Thoracic aorta (tissue), 2 donors: ENCODE results near the gene SH3PXD2A. TPM values are rescaled to one million over a fixed set of nuclear protein-coding genes. Genes with fewer than 3 reads are reported as not detected.
A peak's percentile ranks its signal among the peaks of the same experiment; 100 is the strongest.
"Not testable (repeated sequence)": the region's sequence is repeated elsewhere in the genome, so short reads cannot be mapped to it uniquely, and the experiment has no call there.

Experiments used
- ATAC-seq: fragments of 150-250 bp; one replicate; pipeline ENCODE4 v1.8.0; 2017; ENCODE audit warnings: low read depth; ENCODE audit not compliant: insufficient number of reproducible peaks, low FRiP score
- DNase-seq: peaks from one replicate; pipeline ENCODE4 v3.0.0-alpha.2; 2020; ENCODE audit warnings: low spot score
- H3K27ac ChIP-seq, 2 donors: fragments of 200-600 bp; sonication (generic); 1 replicate in 1 of 2; 2 replicates in 1 of 2; pipeline ENCODE4 v1.5.1; 2016; ENCODE audit warnings: mild to moderate bottlenecking in 2 of 2, moderate library complexity in 2 of 2
- H3K27me3 ChIP-seq: fragments of 200-600 bp; sonication (generic); replicated peaks from 2 replicates; pipeline ENCODE4 v1.6.0; 2016; ENCODE audit warnings: mild to moderate bottlenecking; ENCODE audit not compliant: insufficient read depth
- H3K36me3 ChIP-seq: fragments of 200-600 bp; sonication (generic); one replicate; pipeline ENCODE4 v1.5.1; 2016
- H3K4me1 ChIP-seq, 2 donors: fragments of 200-600 bp; sonication (generic); 1 replicate in 1 of 2; 2 replicates in 1 of 2; pipeline versions ENCODE4 v1.5.1 to v1.6.0; 2016; ENCODE audit warnings: low read depth in 2 of 2, mild to moderate bottlenecking in 1 of 2; ENCODE audit not compliant: control insufficient read depth in 1 of 2
- H3K4me3 ChIP-seq: fragments of 200-600 bp; sonication (generic); 2 replicates; pipeline ENCODE4 v1.5.1; 2016; ENCODE audit warnings: mild to moderate bottlenecking
- H3K9me3 ChIP-seq: fragments of 200-600 bp; sonication (generic); 2 replicates; pipeline ENCODE4 v1.5.1; 2016
- total RNA-seq, 2 donors: library from RNA; depleted of rRNA; stranded (reverse); fragments of >200 nt; gene quantifications; one replicate each; pipeline versions ENCODE4 v1.1.0 to v1.2.3, GENCODE V29; 2016
- TF ChIP-seq, protein P1 (sequence below): fragments of 200-600 bp; sonication (generic); IDR thresholded peaks from one replicate; pipeline ENCODE4 v1.5.1; 2019; ENCODE audit warnings: antibody characterized with exemption

The SH3PXD2A gene
- total RNA-seq, 2 donors from 2014 or later = 28.3 to 51.5 TPM

DNA sequence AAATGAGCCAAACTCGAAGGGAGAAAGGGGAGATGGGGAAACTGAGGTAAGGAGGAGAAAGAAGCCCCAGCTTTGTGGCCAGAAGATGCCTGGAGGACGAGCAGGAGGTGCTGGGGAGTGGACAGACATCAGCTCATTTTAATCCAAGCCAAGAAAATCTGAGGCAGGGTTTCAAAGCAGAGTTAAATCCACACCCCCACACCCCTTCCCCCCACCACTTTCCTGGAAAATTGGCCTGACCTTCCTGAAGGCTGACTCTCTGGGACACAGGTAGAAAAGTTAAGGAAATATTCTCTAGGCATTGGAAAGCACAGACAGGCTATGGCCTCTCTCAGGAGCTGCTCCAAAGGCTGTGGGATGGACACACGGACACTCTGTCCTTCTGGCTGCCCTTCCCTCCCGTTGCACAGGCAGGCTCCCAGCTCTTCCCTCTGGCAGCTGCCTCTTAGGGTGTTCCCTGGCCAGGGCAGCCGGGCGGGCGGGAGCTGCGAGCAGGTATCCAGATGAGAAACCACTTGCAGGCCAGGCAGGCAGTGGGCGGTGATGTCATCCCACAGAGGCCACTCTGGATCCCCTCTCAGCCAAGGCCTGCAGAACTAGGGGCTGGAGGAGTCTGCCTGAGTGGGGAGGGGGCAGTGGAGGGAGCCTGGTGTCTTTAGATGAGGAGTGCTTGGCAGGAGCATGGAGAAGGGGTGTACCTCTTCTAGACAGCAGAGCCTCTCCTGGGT lies 190.1 kb downstream of the SH3PXD2A start:
- DNase-seq (no peak), ATAC-seq (no peak)
- H3K4me1 ChIP-seq = peaks cover 15 to 51% of the 10 kb centered on the region in 2 donors

DNA sequence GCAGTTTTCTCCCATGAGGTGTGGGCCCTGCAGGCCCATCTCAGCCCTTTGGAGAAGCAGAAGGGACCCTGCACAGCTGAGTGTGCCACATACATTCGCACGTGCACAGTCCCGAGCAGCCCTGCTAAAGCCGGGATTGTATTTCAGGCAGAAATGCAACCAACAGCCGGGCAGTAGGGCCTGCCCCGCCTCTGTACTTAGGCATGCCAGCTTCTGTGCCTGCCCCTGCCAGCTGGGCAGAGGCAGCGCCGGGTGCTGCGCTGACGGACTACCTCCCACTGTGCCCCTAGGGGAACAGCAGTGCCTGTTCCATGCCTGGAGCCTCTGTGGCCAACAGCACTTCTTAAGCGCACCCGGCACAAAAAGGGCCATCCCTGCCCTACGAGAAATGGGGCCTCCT lies 191.6 kb downstream of the SH3PXD2A start:
- TF ChIP-seq, protein P1, sequence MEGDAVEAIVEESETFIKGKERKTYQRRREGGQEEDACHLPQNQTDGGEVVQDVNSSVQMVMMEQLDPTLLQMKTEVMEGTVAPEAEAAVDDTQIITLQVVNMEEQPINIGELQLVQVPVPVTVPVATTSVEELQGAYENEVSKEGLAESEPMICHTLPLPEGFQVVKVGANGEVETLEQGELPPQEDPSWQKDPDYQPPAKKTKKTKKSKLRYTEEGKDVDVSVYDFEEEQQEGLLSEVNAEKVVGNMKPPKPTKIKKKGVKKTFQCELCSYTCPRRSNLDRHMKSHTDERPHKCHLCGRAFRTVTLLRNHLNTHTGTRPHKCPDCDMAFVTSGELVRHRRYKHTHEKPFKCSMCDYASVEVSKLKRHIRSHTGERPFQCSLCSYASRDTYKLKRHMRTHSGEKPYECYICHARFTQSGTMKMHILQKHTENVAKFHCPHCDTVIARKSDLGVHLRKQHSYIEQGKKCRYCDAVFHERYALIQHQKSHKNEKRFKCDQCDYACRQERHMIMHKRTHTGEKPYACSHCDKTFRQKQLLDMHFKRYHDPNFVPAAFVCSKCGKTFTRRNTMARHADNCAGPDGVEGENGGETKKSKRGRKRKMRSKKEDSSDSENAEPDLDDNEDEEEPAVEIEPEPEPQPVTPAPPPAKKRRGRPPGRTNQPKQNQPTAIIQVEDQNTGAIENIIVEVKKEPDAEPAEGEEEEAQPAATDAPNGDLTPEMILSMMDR = peak; percentile 43
- ATAC-seq (no peak), DNase-seq (no peak)
- H3K4me1 ChIP-seq = peaks cover 12 to 57% of the 10 kb centered on the region in 2 donors
- no peaks in the 10 kb centered on the region for H3K27me3 ChIP-seq
- H3K9me3 ChIP-seq = no peaks in the 10 kb centered on the region
- peak overlapping the region in 1 of 2 donors; percentile 31 for H3K27ac ChIP-seq
- peaks cover 2% of the 10 kb centered on the region for H3K36me3 ChIP-seq
- H3K4me3 ChIP-seq = peak overlapping the region; percentile 38

More for the DNA sequence above, 190.1 kb downstream of the SH3PXD2A start:
- Histone ChIP-seq H3K36me3 (no peaks in the 10 kb centered on the region), H3K9me3 (no peaks in the 10 kb centered on the region), H3K27me3 (no peaks in the 10 kb centered on the region), H3K27ac (no peak overlapping the region), H3K4me3 (no peak overlapping the region)
- TF ChIP-seq, protein P1 = no peak

DNA sequence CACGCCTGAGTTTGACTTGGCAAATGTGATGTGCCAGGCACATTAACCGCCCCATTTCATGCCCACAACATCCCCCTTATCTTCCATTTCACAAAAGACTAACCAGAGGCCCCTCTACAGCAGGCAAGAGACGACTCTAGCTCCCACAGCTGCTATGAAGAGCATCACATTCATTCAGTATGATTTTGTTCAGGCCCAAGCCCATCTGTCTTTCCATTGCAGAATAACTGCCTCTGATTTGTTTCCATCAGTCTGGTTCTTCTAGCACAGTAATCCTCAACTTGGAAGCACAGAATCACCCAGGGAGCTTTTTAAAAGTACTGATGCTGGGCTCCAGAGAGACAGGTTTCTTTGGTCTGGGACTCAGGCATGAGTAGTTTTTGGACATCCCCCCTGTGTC lies 192.1 kb downstream of the SH3PXD2A start:
- TF ChIP-seq, protein P1 = no peak
- DNase-seq = no peak
- no peak overlapping the region for H3K27ac ChIP-seq
- peak overlapping the region; percentile 38 for H3K4me3 ChIP-seq
- H3K36me3 ChIP-seq = peaks cover 5% of the 10 kb centered on the region
- H3K4me1 ChIP-seq = peaks cover 11 to 57% of the 10 kb centered on the region in 2 donors
- no peaks in the 10 kb centered on the region for H3K27me3 ChIP-seq
- H3K9me3 ChIP-seq = no peaks in the 10 kb centered on the region
- no peak for ATAC-seq

DNA sequence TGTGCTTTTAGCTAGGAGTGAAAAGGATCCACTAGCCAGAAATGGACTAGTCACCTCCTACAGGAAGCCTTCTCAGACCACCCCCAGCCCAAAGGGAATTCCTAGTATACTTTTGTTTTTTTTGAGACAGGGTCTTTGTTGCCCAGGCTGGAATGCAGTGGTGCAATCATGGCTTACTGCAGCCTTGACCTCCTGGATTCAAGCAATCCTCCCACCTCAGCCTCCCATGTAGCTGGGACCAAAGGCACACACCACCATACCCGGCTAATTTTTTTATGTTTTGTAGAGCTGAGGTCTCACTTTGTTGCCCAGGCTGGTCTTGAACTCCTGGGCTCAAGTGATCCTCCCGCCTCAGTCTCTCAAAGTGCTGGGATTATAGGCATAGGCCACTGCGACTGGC lies 192.7 kb downstream of the SH3PXD2A start:
- not testable (repeated sequence) for H3K9me3 ChIP-seq, H3K4me3 ChIP-seq, H3K27ac ChIP-seq, DNase-seq, ATAC-seq, H3K27me3 ChIP-seq
- Histone ChIP-seq H3K4me1 (peaks cover 11 to 55% of the 10 kb centered on the region in 2 donors), H3K36me3 (peaks cover 11% of the 10 kb centered on the region)

DNA sequence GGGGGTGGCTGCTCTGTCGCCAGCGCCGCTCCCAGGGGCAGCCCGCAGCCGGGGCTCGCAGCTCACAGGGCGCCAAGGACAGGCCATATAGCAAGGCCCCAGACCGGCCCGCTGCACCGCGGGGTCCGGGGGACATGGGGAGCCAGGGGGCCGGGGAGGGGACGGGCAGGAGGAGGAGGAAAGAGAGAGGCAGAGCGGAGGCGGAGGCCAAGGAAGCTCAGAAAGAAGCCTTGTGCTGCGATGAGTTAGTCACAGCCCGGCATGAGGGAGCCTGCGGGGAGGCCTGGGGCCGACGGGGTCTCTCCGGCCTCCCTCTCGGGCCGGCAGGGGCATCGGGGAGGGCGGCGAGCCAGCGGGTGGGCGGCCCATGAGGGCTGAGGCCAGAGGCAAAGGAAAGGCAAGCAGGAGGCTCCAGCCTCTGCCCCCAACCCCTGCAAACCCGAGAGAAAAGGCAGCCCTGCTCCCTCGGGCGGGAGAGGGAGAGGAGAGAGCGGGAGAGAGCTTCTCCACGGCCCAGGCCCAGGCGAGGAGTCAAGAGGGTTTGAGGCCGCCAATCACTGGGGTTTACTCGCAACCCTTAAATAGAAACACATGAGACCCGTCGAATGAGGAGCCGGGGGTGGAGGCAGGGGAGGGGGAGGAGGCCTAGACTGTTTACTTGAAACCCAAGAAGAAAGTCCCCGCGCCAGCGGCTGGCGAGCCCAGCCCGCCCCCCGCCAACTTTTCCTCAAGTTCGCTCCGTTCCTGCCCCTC lies 194.0 kb downstream of the SH3PXD2A start:
- Histone ChIP-seq H3K4me3 (peak overlapping the region; percentile 75), H3K27me3 (no peaks in the 10 kb centered on the region), H3K4me1 (peaks cover 11 to 53% of the 10 kb centered on the region in 2 donors), H3K36me3 (peaks cover 11% of the 10 kb centered on the region), H3K27ac (peak overlapping the region; percentile 93 to 96), H3K9me3 (no peaks in the 10 kb centered on the region)
- TF ChIP-seq, protein P1 = no peak
- ATAC-seq (peak; percentile 30), DNase-seq (peak; percentile 52)
